Natural killer cell treated with Interleukin-12 subunit alpha and Interleukin-12 subunit beta and Interleukin-15 and Interleukin-18, amount 100 ng/mL, for 72 hours (primary cell): ENCODE data around the gene SF3A1. TPM values are rescaled to one million over a fixed set of nuclear protein-coding genes. Genes with fewer than 3 reads are reported as not detected.
A peak's percentile ranks its signal among the peaks of the same experiment; 100 is the strongest.
"Not testable (repeated sequence)": the region's sequence is repeated elsewhere in the genome, so short reads cannot be mapped to it uniquely, and the experiment has no call there.

Experiments
- ATAC-seq, 2 donors: fragments of 150-1000 bp; cut with Tn5 transposase in 1 of 2; sonication (Bioruptor Pico), chemical (Tn5 transposase) in 1 of 2; 2 replicates each; pipeline ENCODE4 v1.10.0; 2021
- DNase-seq: peaks from one replicate; pipeline ENCODE4 v3.0.0; 2022; ENCODE audit warnings: low spot score
- H3K27ac Mint-ChIP-seq, 2 donors: 1 replicate in 1 of 2; 2 replicates in 1 of 2; pipeline ENCODE4 v1.8.0; 2022; ENCODE audit warnings: mixed read lengths in 2 of 2, mild to moderate bottlenecking in 1 of 2, moderate library complexity in 1 of 2
- H3K27me3 Mint-ChIP-seq, 2 donors: 1 replicate in 1 of 2; 2 replicates in 1 of 2; pipeline ENCODE4 v1.8.0; 2022; ENCODE audit warnings: mixed read lengths in 2 of 2
- H3K36me3 Mint-ChIP-seq: one replicate; pipeline ENCODE4 v1.8.0; 2022; ENCODE audit warnings: mixed read lengths
- H3K4me1 Mint-ChIP-seq, 2 donors: 1 replicate in 1 of 2; 2 replicates in 1 of 2; pipeline ENCODE4 v1.8.0; 2022; ENCODE audit warnings: low read depth in 2 of 2, mixed read lengths in 2 of 2, mild to moderate bottlenecking in 1 of 2
- H3K4me3 Mint-ChIP-seq: one replicate; pipeline ENCODE4 v1.8.0; 2022; ENCODE audit warnings: mixed read lengths
- H3K9me3 Mint-ChIP-seq: 2 replicates; pipeline ENCODE4 v1.8.0; 2022; ENCODE audit warnings: mixed read lengths
- total RNA-seq, 2 donors: library from RNA; stranded (reverse); gene quantifications; one replicate each; pipeline ENCODE4 v1.2.3, GENCODE V29; 2022

SF3A1 gene
- total RNA-seq, 2 donors from 2014 or later: 225 to 301 TPM

DNA sequence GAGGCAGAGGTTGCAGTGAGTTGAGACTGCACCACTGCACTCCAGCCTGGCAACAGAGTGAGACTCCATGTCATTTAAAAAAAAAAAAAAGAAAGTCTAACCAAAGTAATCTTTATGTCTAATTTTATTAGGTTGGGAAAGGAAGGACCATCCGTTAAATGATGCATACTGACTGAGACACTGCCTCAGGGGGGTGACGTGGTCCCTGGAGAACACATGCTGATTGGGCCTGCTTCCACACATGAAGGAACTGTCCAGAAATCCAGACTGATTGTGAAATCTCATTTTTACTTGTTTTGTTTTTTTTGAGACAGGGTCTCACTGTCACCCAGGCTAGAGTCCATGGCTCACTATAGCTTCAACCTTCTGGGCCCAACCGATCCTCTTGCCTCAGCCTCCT lies 5.5 kb downstream of the SF3A1 start:
- DNase-seq (no peak), ATAC-seq (no peak)
- no peak overlapping the region for H3K4me3 Mint-ChIP-seq
- peaks cover 9% of the 10 kb centered on the region for H3K36me3 Mint-ChIP-seq
- H3K9me3 Mint-ChIP-seq: no peaks in the 10 kb centered on the region
- H3K27me3 Mint-ChIP-seq: no peaks in the 10 kb centered on the region
- peaks cover 58 to 61% of the 10 kb centered on the region in 2 donors for H3K4me1 Mint-ChIP-seq
- peak overlapping the region in 1 of 2 donors; percentile 72 for H3K27ac Mint-ChIP-seq

GRCh38 chr22:30348809-30349208 lies 7.9 kb downstream of the SF3A1 start:
- no peak for DNase-seq
- peak overlapping the region; percentile 75 to 83 for H3K27ac Mint-ChIP-seq
- no peaks in the 10 kb centered on the region for H3K9me3 Mint-ChIP-seq
- no peak for ATAC-seq
- no peaks in the 10 kb centered on the region for H3K27me3 Mint-ChIP-seq
- peaks cover 37% of the 10 kb centered on the region in 2 donors for H3K4me1 Mint-ChIP-seq
- peaks cover 8% of the 10 kb centered on the region for H3K36me3 Mint-ChIP-seq
- H3K4me3 Mint-ChIP-seq: peak overlapping the region; percentile 59

DNA sequence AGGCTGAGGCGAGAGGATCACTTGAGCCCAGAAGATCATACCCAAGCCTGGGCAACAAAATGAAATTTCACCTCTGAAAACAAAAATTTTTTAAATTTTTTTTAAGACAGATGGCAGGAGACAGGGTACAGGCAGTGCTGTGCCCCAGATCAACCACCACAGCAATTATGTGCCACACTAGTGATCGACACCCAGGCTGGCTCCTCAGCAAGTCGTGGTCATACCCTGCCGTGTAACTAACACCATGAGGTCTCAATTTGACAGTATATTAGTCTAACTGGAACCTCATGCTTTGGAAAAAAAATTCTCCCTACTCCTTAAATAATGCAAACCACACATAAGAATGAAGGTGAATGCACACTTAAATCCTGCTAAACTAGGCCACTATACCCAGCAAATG lies 8.3 kb downstream of the SF3A1 start:
- no peaks in the 10 kb centered on the region for H3K27me3 Mint-ChIP-seq
- no peaks in the 10 kb centered on the region for H3K9me3 Mint-ChIP-seq
- peak overlapping the region; percentile 59 for H3K4me3 Mint-ChIP-seq
- ATAC-seq (peak in 1 of 2 donors; percentile 64), DNase-seq (no peak)
- H3K36me3 Mint-ChIP-seq: peaks cover 8% of the 10 kb centered on the region
- H3K27ac Mint-ChIP-seq: peak overlapping the region; percentile 75 to 83
- H3K4me1 Mint-ChIP-seq: peaks cover 33 to 35% of the 10 kb centered on the region in 2 donors

- Mint-ChIP-seq H3K36me3 (peaks cover 13% of the 10 kb centered on the region), H3K27me3 (no peaks in the 10 kb centered on the region), H3K9me3 (no peaks in the 10 kb centered on the region), H3K4me1 (peaks cover 24 to 27% of the 10 kb centered on the region in 2 donors), H3K4me3 (peak overlapping the region; percentile 49), H3K27ac (peak overlapping the region; percentile 46 to 83)
- DNase-seq (no peak), ATAC-seq (peak in 1 of 2 donors; percentile 61)
Measured at GRCh38 chr22:30347255-30347892, 9.3 kb downstream of the SF3A1 start.

DNA sequence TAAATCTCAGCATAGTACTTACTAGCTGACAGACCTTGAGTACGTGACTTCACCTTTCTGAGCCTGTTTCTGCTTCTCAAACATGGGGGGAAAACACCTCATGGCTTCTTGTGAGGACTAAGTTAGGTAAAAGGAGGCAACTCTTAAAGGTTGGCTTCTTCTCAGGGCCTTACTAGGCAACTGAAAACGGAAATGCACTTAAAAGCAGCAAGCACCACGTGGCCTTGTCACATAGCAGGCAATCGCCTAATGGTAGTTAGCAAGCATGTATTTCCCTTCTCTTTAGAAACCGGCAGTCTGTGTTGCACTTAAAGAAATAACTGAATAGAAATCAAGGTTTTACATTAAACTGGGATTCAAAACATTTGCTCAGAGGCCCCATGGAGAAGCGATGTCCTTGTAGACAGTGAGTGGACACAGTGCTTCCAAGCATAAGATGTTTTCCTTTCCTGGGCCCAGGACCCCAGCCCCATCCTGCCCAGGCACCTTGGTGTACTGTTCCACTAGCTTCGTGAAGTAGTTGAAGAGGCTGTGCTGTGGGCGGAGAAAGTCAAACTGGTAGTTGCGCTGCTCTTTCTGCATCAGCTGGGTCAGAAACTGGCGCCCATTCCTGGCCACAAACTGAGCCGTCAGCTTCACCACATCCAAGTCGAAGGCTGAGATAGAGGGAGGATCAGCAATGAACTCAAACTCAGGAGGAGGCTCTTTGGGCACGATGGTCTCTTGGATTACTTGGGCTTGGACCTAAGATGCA lies 12.1 kb downstream of the SF3A1 start:
- Mint-ChIP-seq H3K9me3 (no peaks in the 10 kb centered on the region), H3K27me3 (no peaks in the 10 kb centered on the region), H3K4me3 (no peak overlapping the region), H3K27ac (no peak overlapping the region), H3K36me3 (peaks cover 13% of the 10 kb centered on the region), H3K4me1 (peaks cover 12 to 13% of the 10 kb centered on the region in 2 donors)
- no peak for ATAC-seq
- no peak for DNase-seq

DNA sequence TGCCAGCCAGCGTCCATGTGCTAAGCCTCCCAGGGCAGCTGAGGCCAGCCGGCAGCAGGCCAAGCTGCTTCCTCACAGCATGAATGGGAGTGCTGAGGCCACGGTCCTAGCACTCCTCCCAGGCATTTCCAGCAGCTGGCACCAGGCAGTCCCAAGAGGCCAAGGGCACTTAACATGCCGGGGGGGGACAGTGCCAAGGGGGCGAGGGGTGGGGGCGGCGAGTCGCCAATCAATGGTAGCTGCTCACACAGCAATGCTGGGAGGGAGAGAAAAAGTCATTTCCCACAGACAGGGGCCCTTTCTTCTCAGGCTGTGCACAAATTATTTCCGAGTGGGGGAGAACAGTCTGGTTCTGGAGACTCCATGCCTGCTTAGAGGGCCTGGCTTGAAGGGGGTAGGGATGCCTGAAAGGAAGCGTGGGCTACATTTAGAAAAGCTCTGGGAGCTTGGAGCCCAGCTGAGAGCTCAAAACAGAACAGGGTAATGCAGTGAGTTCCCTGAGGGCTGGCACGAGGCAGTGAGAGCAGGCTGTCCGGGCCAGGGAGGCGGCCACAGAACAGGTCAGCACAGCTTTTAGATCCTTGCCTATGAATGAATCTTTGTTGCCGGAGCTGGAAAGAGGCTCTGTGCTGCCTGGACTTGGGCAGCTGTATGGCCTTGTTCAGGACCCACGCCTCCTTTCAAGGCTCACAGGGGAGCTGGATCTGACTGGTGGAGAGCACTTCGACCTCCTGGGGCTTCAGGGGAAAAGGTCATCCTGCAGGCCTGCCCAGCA lies 15.6 kb downstream of the SF3A1 start:
- H3K27ac Mint-ChIP-seq: no peak overlapping the region

GRCh38 chr22:30338802-30339201 lies 17.9 kb downstream of the SF3A1 start:
- Mint-ChIP-seq H3K27ac (no peak overlapping the region), H3K27me3 (no peaks in the 10 kb centered on the region), H3K4me3 (no peak overlapping the region), H3K9me3 (no peaks in the 10 kb centered on the region), H3K36me3 (peaks cover 11% of the 10 kb centered on the region), H3K4me1 (no peaks in the 10 kb centered on the region)
- ATAC-seq: no peak
- no peak for DNase-seq

More for the DNA sequence above, 15.6 kb downstream of the SF3A1 start:
- Mint-ChIP-seq H3K9me3 (no peaks in the 10 kb centered on the region), H3K4me3 (no peak overlapping the region), H3K27me3 (no peaks in the 10 kb centered on the region), H3K4me1 (no peaks in the 10 kb centered on the region), H3K36me3 (peaks cover 17% of the 10 kb centered on the region)
- ATAC-seq (no peak), DNase-seq (no peak)

- H3K27me3 Mint-ChIP-seq, H3K27ac Mint-ChIP-seq, DNase-seq, H3K9me3 Mint-ChIP-seq, ATAC-seq, H3K4me3 Mint-ChIP-seq, H3K36me3 Mint-ChIP-seq, H3K4me1 Mint-ChIP-seq: not testable (repeated sequence)
Measured at GRCh38 chr22:30338341-30338740, 18.4 kb downstream of the SF3A1 start.

- H3K27ac Mint-ChIP-seq: no peak overlapping the region
- H3K4me3 Mint-ChIP-seq: no peak overlapping the region
- DNase-seq: no peak
- H3K27me3 Mint-ChIP-seq: no peaks in the 10 kb centered on the region
- no peaks in the 10 kb centered on the region for H3K4me1 Mint-ChIP-seq
- peaks cover 4% of the 10 kb centered on the region for H3K36me3 Mint-ChIP-seq
- H3K9me3 Mint-ChIP-seq: no peaks in the 10 kb centered on the region
- no peak for ATAC-seq
Measured at GRCh38 chr22:30337461-30337778, 19.3 kb downstream of the SF3A1 start.

- no peak for ATAC-seq
- no peak overlapping the region for H3K4me3 Mint-ChIP-seq
- no peaks in the 10 kb centered on the region for H3K9me3 Mint-ChIP-seq
- DNase-seq: no peak
- peaks cover 4% of the 10 kb centered on the region for H3K36me3 Mint-ChIP-seq
- no peak overlapping the region for H3K27ac Mint-ChIP-seq
- H3K27me3 Mint-ChIP-seq: no peaks in the 10 kb centered on the region
- no peaks in the 10 kb centered on the region for H3K4me1 Mint-ChIP-seq
Measured at GRCh38 chr22:30336752-30337460, 19.8 kb downstream of the SF3A1 start.

DNA sequence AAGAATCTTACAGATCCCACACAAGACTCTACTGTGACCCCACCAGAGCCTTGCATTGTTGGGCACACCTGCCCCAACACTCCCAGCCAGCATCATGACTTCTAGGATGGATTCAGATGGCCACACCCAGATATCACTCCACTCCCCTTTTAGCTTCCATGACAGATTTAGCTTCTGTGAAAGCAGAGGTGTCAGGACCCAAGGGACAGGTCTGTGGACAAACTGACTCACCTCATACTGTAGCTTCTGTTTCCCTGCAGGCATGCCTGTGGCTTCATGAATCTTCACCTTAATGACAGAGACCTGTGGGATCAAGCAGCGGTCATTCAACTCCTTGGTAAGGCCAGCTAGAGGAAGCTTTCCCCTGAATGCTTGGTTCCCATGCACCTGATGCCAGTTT lies 21.5 kb downstream of the SF3A1 start:
- Mint-ChIP-seq H3K36me3 (peaks cover 9% of the 10 kb centered on the region), H3K9me3 (no peaks in the 10 kb centered on the region), H3K4me3 (no peak overlapping the region), H3K27ac (peak overlapping the region in 1 of 2 donors; percentile 19), H3K4me1 (no peaks in the 10 kb centered on the region), H3K27me3 (no peaks in the 10 kb centered on the region)
- ATAC-seq (no peak), DNase-seq (no peak)

- Mint-ChIP-seq H3K4me1 (no peaks in the 10 kb centered on the region), H3K27me3 (no peaks in the 10 kb centered on the region), H3K27ac (no peak overlapping the region), H3K36me3 (peaks cover 10% of the 10 kb centered on the region), H3K4me3 (no peak overlapping the region), H3K9me3 (no peaks in the 10 kb centered on the region)
- DNase-seq: no peak
- no peak for ATAC-seq
Measured at GRCh38 chr22:30334646-30335045, 22.0 kb downstream of the SF3A1 start.

DNA sequence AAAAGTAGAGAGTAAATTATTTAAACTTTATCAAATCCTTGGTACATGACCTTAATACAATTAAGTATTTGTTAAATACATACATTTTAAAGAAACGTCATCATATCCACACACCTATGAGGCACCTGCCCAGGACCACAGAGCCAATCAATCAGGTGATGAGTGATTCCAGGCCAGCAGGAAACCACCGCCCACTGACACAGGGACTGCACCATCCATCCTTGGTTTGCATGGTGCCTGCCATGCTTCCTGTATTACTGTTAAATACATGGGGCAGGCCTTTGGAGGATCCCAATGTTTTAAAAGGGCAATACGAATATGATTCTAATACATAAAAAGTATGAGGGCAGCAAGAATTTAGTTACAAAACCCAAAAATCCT lies 23.0 kb downstream of the SF3A1 start:
- Mint-ChIP-seq H3K27ac (no peak overlapping the region), H3K36me3 (peaks cover 9% of the 10 kb centered on the region), H3K27me3 (no peaks in the 10 kb centered on the region), H3K4me1 (no peaks in the 10 kb centered on the region), H3K9me3 (no peaks in the 10 kb centered on the region), H3K4me3 (no peak overlapping the region)
- ATAC-seq (no peak), DNase-seq (no peak)
